HepG2 (cell line): ENCODE results near the gene ZMYM4. TPM values are rescaled to one million over a fixed set of nuclear protein-coding genes. Genes with fewer than 3 reads are reported as not detected.

Source experiments
- FOSL2 ChIP-seq: sonication (generic); formaldehyde crosslinking; IDR thresholded peaks from 2 replicates; pipeline ENCODE4 v1.4.0; 2020; ENCODE audit warnings: missing genetic modification reagents
- KDM5A ChIP-seq: fragments of 200-600 bp; sonication (generic); IDR thresholded peaks from 2 replicates; pipeline ENCODE4 v1.7.0; 2018; ENCODE audit warnings: antibody characterized with exemption, mild to moderate bottlenecking, low read length, borderline replicate concordance
- POLR2A ChIP-seq, 2 experiments: IDR thresholded peaks; 2 replicates each; pipeline ENCODE4 v1.6.1; 2011; ENCODE audit warnings: low read depth in 2 of 2, low read length in 2 of 2, mild to moderate bottlenecking in 1 of 2, moderate library complexity in 1 of 2; ENCODE audit not compliant: insufficient read depth in 1 of 2
- RELA ChIP-seq: sonication (generic); formaldehyde crosslinking; IDR thresholded peaks from 2 replicates; pipeline ENCODE4 v1.4.0; 2020; ENCODE audit warnings: missing genetic modification reagents
- SRF ChIP-seq: IDR thresholded peaks from 2 replicates; pipeline ENCODE4 v1.6.1; 2011; ENCODE audit warnings: mild to moderate bottlenecking, low read depth, low read length, moderate library complexity
- SRSF1 ChIP-seq: fragments of 200-400 bp; formaldehyde crosslinking; optimal IDR thresholded peaks from 2 replicates; pipeline ENCODE3; 2017; ENCODE audit warnings: mild to moderate bottlenecking, low read depth, low read length, moderate library complexity
- ZBTB42 ChIP-seq: sonication (generic); formaldehyde crosslinking; IDR thresholded peaks from 2 replicates; pipeline ENCODE4 v1.5.0; 2020; ENCODE audit warnings: mild to moderate bottlenecking, missing genetic modification reagents
- ZFX ChIP-seq: sonication (generic); formaldehyde crosslinking; IDR thresholded peaks from 2 replicates; pipeline ENCODE4 v1.4.0; 2020; ENCODE audit warnings: mild to moderate bottlenecking, low read depth, missing genetic modification reagents, moderate library complexity
- ZNF124 ChIP-seq: sonication (generic); formaldehyde crosslinking; IDR thresholded peaks from 2 replicates; pipeline ENCODE4 v1.4.0; 2020; ENCODE audit warnings: missing genetic modification reagents
- ZNF547 ChIP-seq: sonication (generic); formaldehyde crosslinking; IDR thresholded peaks from 2 replicates; pipeline ENCODE4 v1.5.1; 2020; ENCODE audit warnings: mild to moderate bottlenecking, missing genetic modification reagents
- ZNF614 ChIP-seq: IDR thresholded peaks from 2 replicates; pipeline ENCODE4 v1.6.1; 2018; ENCODE audit warnings: missing biosample characterization, missing genetic modification reagents, inconsistent platforms, borderline replicate concordance
- ZZZ3 ChIP-seq: sonication (generic); formaldehyde crosslinking; IDR thresholded peaks from 2 replicates; pipeline ENCODE4 v1.4.0; 2020; ENCODE audit warnings: missing genetic modification reagents, mild to moderate bottlenecking, borderline replicate concordance
- polyA plus RNA-seq, 8 experiments: library from polyadenylated mRNA; depleted of rRNA in 3 of 8; stranded (reverse) in 7 of 8; unstranded in 1 of 8; fragments of >200 nt; fragmentation: Illumina TruSeq in 4 of 8; extraction: Trizol in 4 of 8; gene quantifications; 2 replicates each; pipeline versions ENCODE4 v1.2.1 to v1.2.3, GENCODE V29; 2011 to 2016; ENCODE audit warnings: low read depth in 4 of 8, missing spikeins in 1 of 8, mixed read lengths in 1 of 8; ENCODE audit not compliant: insufficient read depth in 1 of 8
- total RNA-seq, 5 experiments: library from RNA; depleted of rRNA; stranded (reverse); fragments of >200 nt; fragmentation: Illumina TruSeq; extraction: Trizol; gene quantifications; 2 replicates each; pipeline ENCODE4 v1.2.3, GENCODE V29; 2016; ENCODE audit warnings: low read depth in 1 of 5
- TF ChIP-seq, protein P1 (sequence below): sonication (generic); formaldehyde crosslinking; IDR thresholded peaks from 2 replicates; pipeline ENCODE4 v1.5.0; 2020; ENCODE audit warnings: mild to moderate bottlenecking, missing genetic modification reagents
- TF ChIP-seq, protein P2 (sequence below): IDR thresholded peaks from 2 replicates; pipeline ENCODE4 v1.6.1; 2016; ENCODE audit warnings: missing compliant biosample characterization, missing genetic modification reagents, borderline replicate concordance
- TF ChIP-seq, protein P3 (sequence below): sonication (generic); formaldehyde crosslinking; IDR thresholded peaks from 2 replicates; pipeline ENCODE4 v1.4.0; 2020; ENCODE audit warnings: missing genetic modification reagents, borderline replicate concordance
- TF ChIP-seq, protein P4 (sequence below): sonication (generic); formaldehyde crosslinking; conservative IDR thresholded peaks from 2 replicates; pipeline ENCODE4 v1.8.0; 2022; ENCODE audit warnings: low read depth, missing genetic modification reagents
- TF ChIP-seq, protein P5 (sequence below): sonication (generic); formaldehyde crosslinking; IDR thresholded peaks from 2 replicates; pipeline ENCODE4 v1.4.0; 2020; ENCODE audit warnings: missing genetic modification reagents, borderline replicate concordance

ZMYM4 gene
- total and polyA plus RNA-seq, 2 of the 13 experiments (the other 11 are each of a cell fraction or from before 2014, with no cell fraction given) = 13.9 to 37.6 TPM

DNA sequence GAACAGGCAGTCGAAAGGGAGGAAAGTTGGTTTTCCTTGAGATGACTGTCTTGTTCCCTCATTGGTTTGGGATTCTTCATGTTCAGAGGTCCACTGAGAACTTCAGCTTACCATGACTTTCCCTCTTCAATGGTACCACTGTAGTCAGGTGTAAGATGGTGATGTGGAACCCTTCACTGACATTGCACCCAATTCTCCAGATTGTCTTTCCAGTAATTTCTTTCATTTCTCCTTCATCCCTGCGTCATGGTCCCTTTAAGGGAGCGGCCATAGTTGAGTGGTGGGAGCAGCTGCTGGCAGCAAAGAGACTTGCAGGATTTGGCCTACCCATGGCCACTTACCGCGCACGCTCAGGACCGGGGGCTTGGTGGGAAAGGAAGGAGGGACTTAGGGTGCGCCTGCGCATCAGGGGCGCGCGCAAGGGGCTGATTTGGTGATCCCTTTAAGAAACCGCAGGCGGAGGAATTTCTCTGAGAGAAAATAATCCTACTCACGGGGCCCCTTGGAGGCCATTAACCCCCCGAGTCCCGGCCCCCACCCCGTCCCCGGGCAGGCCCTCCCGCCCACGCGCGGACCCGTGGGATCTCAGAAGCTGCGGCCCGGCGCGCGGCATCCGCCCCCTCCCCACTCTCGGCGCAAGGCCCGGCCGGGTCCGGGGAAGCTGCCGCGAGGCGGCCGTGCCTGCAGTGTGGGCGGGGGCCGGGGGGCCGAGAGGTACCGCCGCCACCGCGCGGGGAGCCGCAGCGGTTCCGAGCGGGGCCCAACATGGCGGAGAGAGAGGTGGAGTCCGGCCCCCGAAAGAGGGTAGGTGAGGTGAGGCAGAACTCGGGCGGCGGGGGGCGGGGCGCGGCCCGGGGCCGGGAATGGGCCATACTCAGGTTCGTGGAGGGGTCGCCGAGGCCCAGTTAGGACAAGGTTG lies at the start of gene ZMYM4 (continued):
- TF ChIP-seq, protein P1, sequence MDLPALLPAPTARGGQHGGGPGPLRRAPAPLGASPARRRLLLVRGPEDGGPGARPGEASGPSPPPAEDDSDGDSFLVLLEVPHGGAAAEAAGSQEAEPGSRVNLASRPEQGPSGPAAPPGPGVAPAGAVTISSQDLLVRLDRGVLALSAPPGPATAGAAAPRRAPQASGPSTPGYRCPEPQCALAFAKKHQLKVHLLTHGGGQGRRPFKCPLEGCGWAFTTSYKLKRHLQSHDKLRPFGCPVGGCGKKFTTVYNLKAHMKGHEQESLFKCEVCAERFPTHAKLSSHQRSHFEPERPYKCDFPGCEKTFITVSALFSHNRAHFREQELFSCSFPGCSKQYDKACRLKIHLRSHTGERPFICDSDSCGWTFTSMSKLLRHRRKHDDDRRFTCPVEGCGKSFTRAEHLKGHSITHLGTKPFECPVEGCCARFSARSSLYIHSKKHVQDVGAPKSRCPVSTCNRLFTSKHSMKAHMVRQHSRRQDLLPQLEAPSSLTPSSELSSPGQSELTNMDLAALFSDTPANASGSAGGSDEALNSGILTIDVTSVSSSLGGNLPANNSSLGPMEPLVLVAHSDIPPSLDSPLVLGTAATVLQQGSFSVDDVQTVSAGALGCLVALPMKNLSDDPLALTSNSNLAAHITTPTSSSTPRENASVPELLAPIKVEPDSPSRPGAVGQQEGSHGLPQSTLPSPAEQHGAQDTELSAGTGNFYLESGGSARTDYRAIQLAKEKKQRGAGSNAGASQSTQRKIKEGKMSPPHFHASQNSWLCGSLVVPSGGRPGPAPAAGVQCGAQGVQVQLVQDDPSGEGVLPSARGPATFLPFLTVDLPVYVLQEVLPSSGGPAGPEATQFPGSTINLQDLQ = 0 out of 2 replicates have a peak, but pooled peaks have one; percentile 35
- TF ChIP-seq RELA (CRISPR knock-in tag) (no peak), ZNF614 (CRISPR knock-in tag) (peak; percentile 25; the same call in 1 of the 2 replicates), KDM5A (peak; percentile 54; the same call in 1 of the 2 replicates), ZFX (CRISPR knock-in tag) (peak; percentile 98), SRF (0 out of 2 replicates have a peak, but pooled peaks have one; percentile 4), ZNF547 (CRISPR knock-in tag) (0 out of 2 replicates have a peak, but pooled peaks have one; percentile 67), FOSL2 (CRISPR knock-in tag) (0 out of 2 replicates have a peak, but pooled peaks have one; percentile 32), POLR2A (IDR thresholded peaks at IDR 0.05; ENCODE audit: insufficient read depth in 1 of 2, low read depth in 2 of 2, low read length in 2 of 2) (peak; percentile 39 to 47; a peak in 3 of 4 replicates), ZNF124 (CRISPR knock-in tag) (peak; percentile 79; the same call in 1 of the 2 replicates), ZBTB42 (CRISPR knock-in tag) (no peak), SRSF1 (peak; percentile 30), ZZZ3 (CRISPR knock-in tag) (peak; percentile 34; the same call in 1 of the 2 replicates)
- TF ChIP-seq, protein P2, sequence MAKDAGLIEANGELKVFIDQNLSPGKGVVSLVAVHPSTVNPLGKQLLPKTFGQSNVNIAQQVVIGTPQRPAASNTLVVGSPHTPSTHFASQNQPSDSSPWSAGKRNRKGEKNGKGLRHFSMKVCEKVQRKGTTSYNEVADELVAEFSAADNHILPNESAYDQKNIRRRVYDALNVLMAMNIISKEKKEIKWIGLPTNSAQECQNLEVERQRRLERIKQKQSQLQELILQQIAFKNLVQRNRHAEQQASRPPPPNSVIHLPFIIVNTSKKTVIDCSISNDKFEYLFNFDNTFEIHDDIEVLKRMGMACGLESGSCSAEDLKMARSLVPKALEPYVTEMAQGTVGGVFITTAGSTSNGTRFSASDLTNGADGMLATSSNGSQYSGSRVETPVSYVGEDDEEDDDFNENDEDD (CRISPR knock-in tag) = peak; percentile 59; the same call in 1 of the 2 replicates
- TF ChIP-seq, protein P3, sequence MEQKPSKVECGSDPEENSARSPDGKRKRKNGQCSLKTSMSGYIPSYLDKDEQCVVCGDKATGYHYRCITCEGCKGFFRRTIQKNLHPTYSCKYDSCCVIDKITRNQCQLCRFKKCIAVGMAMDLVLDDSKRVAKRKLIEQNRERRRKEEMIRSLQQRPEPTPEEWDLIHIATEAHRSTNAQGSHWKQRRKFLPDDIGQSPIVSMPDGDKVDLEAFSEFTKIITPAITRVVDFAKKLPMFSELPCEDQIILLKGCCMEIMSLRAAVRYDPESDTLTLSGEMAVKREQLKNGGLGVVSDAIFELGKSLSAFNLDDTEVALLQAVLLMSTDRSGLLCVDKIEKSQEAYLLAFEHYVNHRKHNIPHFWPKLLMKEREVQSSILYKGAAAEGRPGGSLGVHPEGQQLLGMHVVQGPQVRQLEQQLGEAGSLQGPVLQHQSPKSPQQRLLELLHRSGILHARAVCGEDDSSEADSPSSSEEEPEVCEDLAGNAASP = 0 out of 2 replicates have a peak, but pooled peaks have one; percentile 2
- TF ChIP-seq, protein P4, sequence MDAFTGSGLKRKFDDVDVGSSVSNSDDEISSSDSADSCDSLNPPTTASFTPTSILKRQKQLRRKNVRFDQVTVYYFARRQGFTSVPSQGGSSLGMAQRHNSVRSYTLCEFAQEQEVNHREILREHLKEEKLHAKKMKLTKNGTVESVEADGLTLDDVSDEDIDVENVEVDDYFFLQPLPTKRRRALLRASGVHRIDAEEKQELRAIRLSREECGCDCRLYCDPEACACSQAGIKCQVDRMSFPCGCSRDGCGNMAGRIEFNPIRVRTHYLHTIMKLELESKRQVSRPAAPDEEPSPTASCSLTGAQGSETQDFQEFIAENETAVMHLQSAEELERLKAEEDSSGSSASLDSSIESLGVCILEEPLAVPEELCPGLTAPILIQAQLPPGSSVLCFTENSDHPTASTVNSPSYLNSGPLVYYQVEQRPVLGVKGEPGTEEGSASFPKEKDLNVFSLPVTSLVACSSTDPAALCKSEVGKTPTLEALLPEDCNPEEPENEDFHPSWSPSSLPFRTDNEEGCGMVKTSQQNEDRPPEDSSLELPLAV = no peak
- TF ChIP-seq, protein P5, sequence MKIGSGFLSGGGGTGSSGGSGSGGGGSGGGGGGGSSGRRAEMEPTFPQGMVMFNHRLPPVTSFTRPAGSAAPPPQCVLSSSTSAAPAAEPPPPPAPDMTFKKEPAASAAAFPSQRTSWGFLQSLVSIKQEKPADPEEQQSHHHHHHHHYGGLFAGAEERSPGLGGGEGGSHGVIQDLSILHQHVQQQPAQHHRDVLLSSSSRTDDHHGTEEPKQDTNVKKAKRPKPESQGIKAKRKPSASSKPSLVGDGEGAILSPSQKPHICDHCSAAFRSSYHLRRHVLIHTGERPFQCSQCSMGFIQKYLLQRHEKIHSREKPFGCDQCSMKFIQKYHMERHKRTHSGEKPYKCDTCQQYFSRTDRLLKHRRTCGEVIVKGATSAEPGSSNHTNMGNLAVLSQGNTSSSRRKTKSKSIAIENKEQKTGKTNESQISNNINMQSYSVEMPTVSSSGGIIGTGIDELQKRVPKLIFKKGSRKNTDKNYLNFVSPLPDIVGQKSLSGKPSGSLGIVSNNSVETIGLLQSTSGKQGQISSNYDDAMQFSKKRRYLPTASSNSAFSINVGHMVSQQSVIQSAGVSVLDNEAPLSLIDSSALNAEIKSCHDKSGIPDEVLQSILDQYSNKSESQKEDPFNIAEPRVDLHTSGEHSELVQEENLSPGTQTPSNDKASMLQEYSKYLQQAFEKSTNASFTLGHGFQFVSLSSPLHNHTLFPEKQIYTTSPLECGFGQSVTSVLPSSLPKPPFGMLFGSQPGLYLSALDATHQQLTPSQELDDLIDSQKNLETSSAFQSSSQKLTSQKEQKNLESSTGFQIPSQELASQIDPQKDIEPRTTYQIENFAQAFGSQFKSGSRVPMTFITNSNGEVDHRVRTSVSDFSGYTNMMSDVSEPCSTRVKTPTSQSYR (CRISPR knock-in tag) = peak; percentile 11
